ENCODE results near the gene PTMS. TPM values are rescaled to one million over a fixed set of nuclear protein-coding genes. Genes with fewer than 3 reads are reported as not detected.
A peak's percentile ranks its signal among the peaks of the same experiment; 100 is the strongest.
"Not testable (repeated sequence)": the region's sequence is repeated elsewhere in the genome, so short reads cannot be mapped to it uniquely, and the experiment has no call there.

Gene PTMS
- total RNA-seq, 1 experiment from 2014 or later = 422 TPM

- Histone ChIP-seq H3K4me1 (ENCODE audit: insufficient read depth, low read length) (no peaks in the 10 kb centered on the region), H3K27me3 (ENCODE audit: insufficient read depth, low read length) (no peaks in the 10 kb centered on the region), H4K91ac (ENCODE audit: insufficient read length, low read depth, low read length) (no peak overlapping the region), H4K8ac (replicated peaks; ENCODE audit: insufficient read length, low read depth, low read length) (no peak overlapping the region), H2BK12ac (ENCODE audit: insufficient read length, low read depth, low read length) (no peak overlapping the region), H4K5ac (ENCODE audit: insufficient read length, low read depth, low read length) (no peak overlapping the region), H3K4me2 (ENCODE audit: insufficient read depth, insufficient read length, low read length) (no peak overlapping the region), H3K23ac (ENCODE audit: insufficient read length, low read depth, low read length) (no peak overlapping the region), H2AK5ac (ENCODE audit: insufficient read length, low read length) (no peak overlapping the region), H3K18ac (ENCODE audit: insufficient read length, low read depth, low read length) (no peak overlapping the region), H3T11ph (ENCODE audit: low read length) (no peak overlapping the region), H3K23me2 (ENCODE audit: insufficient read length, low read depth, low read length, poor library complexity, severe bottlenecking) (no peaks in the 10 kb centered on the region), H3K4ac (ENCODE audit: low read depth, low read length) (no peak overlapping the region), H3K9me3 (ENCODE audit: control insufficient read depth, low read depth, low read length) (no peaks in the 10 kb centered on the region), H3K9ac (ENCODE audit: extremely low read depth, insufficient read length, low read length) (no peak overlapping the region), H4K20me1 (ENCODE audit: control insufficient read depth, insufficient read depth, insufficient read length) (no peaks in the 10 kb centered on the region), H2BK120ac (ENCODE audit: low read depth, low read length, poor library complexity, severe bottlenecking) (no peak overlapping the region), H2AFZ (ENCODE audit: low read length) (no peak overlapping the region), H3K79me1 (ENCODE audit: insufficient read depth, low read depth, low read length, poor library complexity, severe bottlenecking) (no peaks in the 10 kb centered on the region), H2BK15ac (ENCODE audit: low read depth, low read length) (no peak overlapping the region), H2BK20ac (ENCODE audit: low read depth, low read length, poor library complexity, severe bottlenecking) (no peak overlapping the region), H3K27ac (ENCODE audit: insufficient read length, low read depth, low read length) (no peak overlapping the region), H3K79me2 (ENCODE audit: insufficient read depth, low read length) (no peaks in the 10 kb centered on the region), H3K14ac (ENCODE audit: insufficient read depth, low read length) (no peak overlapping the region), H3K56ac (ENCODE audit: insufficient read length, low read depth, low read length) (no peak overlapping the region), H2BK5ac (ENCODE audit: insufficient read length, low read length) (no peak overlapping the region)
- no peak for DNase-seq
- Mint-ChIP-seq H3K4me3 (no peak overlapping the region), H3K27ac (no peak overlapping the region), H3K4me1 (peaks cover 4 to 7% of the 10 kb centered on the region in 2 experiments; a peak in 3 of 4 replicates), H3K27me3 (ENCODE audit: low read depth) (no peaks in the 10 kb centered on the region), H3K9me3 (no peaks in the 10 kb centered on the region), H3K36me3 (ENCODE audit: insufficient read depth in 1 of 3, low read depth in 3 of 3) (no peaks in the 10 kb centered on the region; a peak in 2 of 7 replicates)
- no peak for TF ChIP-seq CTCF (conservative IDR thresholded peaks at IDR 0.05)
- WGBS (ENCODE audit: extremely low coverage, insufficient read length, low lambda C conversion rate) = no CpG with 5 or more reads among the region's 5 CpGs
These were observed 29.4 kb upstream of the PTMS start for GRCh38 chr12:6736754-6737153.

GRCh38 chr12:6742080-6742479, 24.1 kb upstream of the PTMS start:
- H3K4me1 ChIP-seq (ENCODE audit: insufficient read depth, low read length); H4K8ac ChIP-seq (replicated peaks; ENCODE audit: insufficient read length, low read depth, low read length); H2AK5ac ChIP-seq (ENCODE audit: insufficient read length, low read length); H3K79me1 ChIP-seq (ENCODE audit: insufficient read depth, low read depth, low read length, poor library complexity, severe bottlenecking); H4K20me1 ChIP-seq (ENCODE audit: control insufficient read depth, insufficient read depth, insufficient read length); H3K23ac ChIP-seq (ENCODE audit: insufficient read length, low read depth, low read length); H2AFZ ChIP-seq (ENCODE audit: low read length); H3K27ac ChIP-seq (ENCODE audit: insufficient read length, low read depth, low read length); H2BK5ac ChIP-seq (ENCODE audit: insufficient read length, low read length); H2BK15ac ChIP-seq (ENCODE audit: low read depth, low read length); H3K4me2 ChIP-seq (ENCODE audit: insufficient read depth, insufficient read length, low read length); H4K91ac ChIP-seq (ENCODE audit: insufficient read length, low read depth, low read length); H2BK12ac ChIP-seq (ENCODE audit: insufficient read length, low read depth, low read length); H3K27me3 Mint-ChIP-seq (ENCODE audit: low read depth); H2BK20ac ChIP-seq (ENCODE audit: low read depth, low read length, poor library complexity, severe bottlenecking); H3K56ac ChIP-seq (ENCODE audit: insufficient read length, low read depth, low read length); H3K18ac ChIP-seq (ENCODE audit: insufficient read length, low read depth, low read length); H3K79me2 ChIP-seq (ENCODE audit: insufficient read depth, low read length); H3K23me2 ChIP-seq (ENCODE audit: insufficient read length, low read depth, low read length, poor library complexity, severe bottlenecking); H3K4me1 Mint-ChIP-seq; H3K9ac ChIP-seq (ENCODE audit: extremely low read depth, insufficient read length, low read length); H3K9me3 ChIP-seq (ENCODE audit: control insufficient read depth, low read depth, low read length); H3K9me3 Mint-ChIP-seq; H3K14ac ChIP-seq (ENCODE audit: insufficient read depth, low read length); H3K4ac ChIP-seq (ENCODE audit: low read depth, low read length); H3K27me3 ChIP-seq (ENCODE audit: insufficient read depth, low read length); H3T11ph ChIP-seq (ENCODE audit: low read length); H2BK120ac ChIP-seq (ENCODE audit: low read depth, low read length, poor library complexity, severe bottlenecking); H3K4me3 Mint-ChIP-seq; DNase-seq; H4K5ac ChIP-seq (ENCODE audit: insufficient read length, low read depth, low read length): not testable (repeated sequence)
- Mint-ChIP-seq H3K27ac (peak overlapping the region in 1 of 3 experiments; percentile 17; a peak in 2 of 7 replicates), H3K36me3 (ENCODE audit: insufficient read depth in 1 of 3, low read depth in 3 of 3) (peaks cover 3 to 18% (median 17%) of the 10 kb centered on the region in 3 experiments; a peak in 6 of 7 replicates)
- no CpG with 5 or more reads among the region's 12 CpGs for WGBS (ENCODE audit: extremely low coverage, insufficient read length, low lambda C conversion rate)
